H9 (cell line): ENCODE data around the gene BARX2. TPM values are rescaled to one million over a fixed set of nuclear protein-coding genes. Genes with fewer than 3 reads are reported as not detected.

Source experiments
- DNase-seq: peaks from one replicate; pipeline ENCODE4 v3.0.0-alpha.2; 2017
- H2AFZ ChIP-seq: one replicate; pipeline ENCODE4 v1.6.1; 2013; ENCODE audit warnings: mild to moderate bottlenecking, low read length, control low read depth, moderate library complexity
- H2AK5ac ChIP-seq: 2 replicates; pipeline ENCODE4 v1.6.1; 2013; ENCODE audit warnings: low read length, control low read depth, mixed read lengths; ENCODE audit not compliant: insufficient read length
- H2BK120ac ChIP-seq: one replicate; pipeline ENCODE4 v1.6.1; 2013; ENCODE audit warnings: low read depth, mild to moderate bottlenecking, low read length, control low read depth, inconsistent platforms; ENCODE audit not compliant: poor library complexity, severe bottlenecking
- H2BK12ac ChIP-seq: 2 replicates; pipeline ENCODE4 v1.6.1; 2013; ENCODE audit warnings: low read length, control low read depth, mixed read lengths, low read depth; ENCODE audit not compliant: insufficient read length
- H2BK15ac ChIP-seq: 2 replicates; pipeline ENCODE4 v1.6.1; 2013; ENCODE audit warnings: low read depth, low read length, control low read depth
- H2BK20ac ChIP-seq: one replicate; pipeline ENCODE4 v1.6.1; 2013; ENCODE audit warnings: low read depth, mild to moderate bottlenecking, low read length, control low read depth, inconsistent platforms; ENCODE audit not compliant: poor library complexity, severe bottlenecking
- H2BK5ac ChIP-seq: 2 replicates; pipeline ENCODE4 v1.6.1; 2013; ENCODE audit warnings: low read length, control low read depth, mixed read lengths; ENCODE audit not compliant: insufficient read length
- H3K14ac ChIP-seq: 2 replicates; pipeline ENCODE4 v1.6.1; 2013; ENCODE audit warnings: low read length, control low read depth; ENCODE audit not compliant: insufficient read depth
- H3K18ac ChIP-seq: 2 replicates; pipeline ENCODE4 v1.6.1; 2013; ENCODE audit warnings: low read depth, mild to moderate bottlenecking, mixed read lengths, low read length, control low read depth; ENCODE audit not compliant: insufficient read length
- H3K23ac ChIP-seq: 2 replicates; pipeline ENCODE4 v1.6.1; 2013; ENCODE audit warnings: low read length, control low read depth, mixed read lengths, low read depth; ENCODE audit not compliant: insufficient read length
- H3K23me2 ChIP-seq: 2 replicates; pipeline ENCODE4 v1.6.1; 2013; ENCODE audit warnings: low read depth, mild to moderate bottlenecking, mixed read lengths, low read length, control low read depth; ENCODE audit not compliant: insufficient read length, poor library complexity, severe bottlenecking
- H3K27ac ChIP-seq: 2 replicates; pipeline ENCODE4 v1.5.1; 2013; ENCODE audit warnings: low read length, control low read depth, mixed read lengths, low read depth; ENCODE audit not compliant: insufficient read length
- H3K27me3 ChIP-seq: 2 replicates; pipeline ENCODE4 v1.6.1; 2013; ENCODE audit warnings: low read length, control low read depth, inconsistent platforms; ENCODE audit not compliant: insufficient read depth
- H3K4ac ChIP-seq: 2 replicates; pipeline ENCODE4 v1.6.1; 2013; ENCODE audit warnings: low read depth, mild to moderate bottlenecking, control low read depth, inconsistent platforms, low read length, moderate library complexity
- H3K4me1 ChIP-seq: 2 replicates; pipeline ENCODE4 v1.6.1; 2013; ENCODE audit warnings: low read length, control low read depth, inconsistent platforms; ENCODE audit not compliant: insufficient read depth
- H3K4me2 ChIP-seq: 2 replicates; pipeline ENCODE4 v1.6.1; 2013; ENCODE audit warnings: low read length, control low read depth, mixed read lengths; ENCODE audit not compliant: insufficient read length, insufficient read depth
- H3K56ac ChIP-seq: 2 replicates; pipeline ENCODE4 v1.6.1; 2013; ENCODE audit warnings: low read depth, mild to moderate bottlenecking, mixed read lengths, low read length, control low read depth; ENCODE audit not compliant: insufficient read length
- H3K79me1 ChIP-seq: 2 replicates; pipeline ENCODE4 v1.6.1; 2013; ENCODE audit warnings: low read depth, mild to moderate bottlenecking, moderate library complexity, low read length, control low read depth, inconsistent platforms; ENCODE audit not compliant: insufficient read depth, poor library complexity, severe bottlenecking
- H3K79me2 ChIP-seq: 2 replicates; pipeline ENCODE4 v1.6.1; 2013; ENCODE audit warnings: low read length, control low read depth, inconsistent platforms; ENCODE audit not compliant: insufficient read depth
- H3K9ac ChIP-seq: 2 replicates; pipeline ENCODE4 v1.6.1; 2013; ENCODE audit warnings: low read length, control low read depth, mixed read lengths; ENCODE audit not compliant: insufficient read length; ENCODE audit errors: extremely low read depth
- H3K9me3 ChIP-seq: one replicate; pipeline ENCODE4 v1.6.1; 2013; ENCODE audit warnings: low read depth, low read length, inconsistent platforms; ENCODE audit not compliant: control insufficient read depth
- H3T11ph ChIP-seq: one replicate; pipeline ENCODE4 v1.6.1; 2013; ENCODE audit warnings: mild to moderate bottlenecking, low read length, control low read depth, inconsistent platforms
- H4K20me1 ChIP-seq: one replicate; pipeline ENCODE4 v1.6.1; 2013; ENCODE audit not compliant: control insufficient read depth, insufficient read length, insufficient read depth
- H4K5ac ChIP-seq: 2 replicates; pipeline ENCODE4 v1.6.1; 2013; ENCODE audit warnings: low read depth, mild to moderate bottlenecking, mixed read lengths, low read length, control low read depth; ENCODE audit not compliant: insufficient read length
- H4K8ac ChIP-seq: replicated peaks from 2 replicates; pipeline ENCODE4 v1.6.1; 2013; ENCODE audit warnings: low read length, control low read depth, mixed read lengths, low read depth; ENCODE audit not compliant: insufficient read length
- H4K91ac ChIP-seq: 2 replicates; pipeline ENCODE4 v1.6.1; 2013; ENCODE audit warnings: low read depth, mild to moderate bottlenecking, moderate library complexity, mixed read lengths, low read length, control low read depth; ENCODE audit not compliant: insufficient read length
- H3K27ac Mint-ChIP-seq, 3 experiments: 2 replicates in 2 of 3; 3 replicates in 1 of 3; pipeline ENCODE4 v1.8.0; 2020 to 2021; ENCODE audit warnings: mixed read lengths in 3 of 3, mild to moderate bottlenecking in 1 of 3, moderate library complexity in 1 of 3
- H3K27me3 Mint-ChIP-seq: 2 replicates; pipeline ENCODE4 v1.8.0; 2021; ENCODE audit warnings: low read depth, mild to moderate bottlenecking, moderate library complexity, mixed read lengths
- H3K36me3 Mint-ChIP-seq, 3 experiments: 2 replicates in 2 of 3; 3 replicates in 1 of 3; pipeline ENCODE4 v1.8.0; 2020 to 2021; ENCODE audit warnings: low read depth in 3 of 3, mixed read lengths in 3 of 3; ENCODE audit not compliant: insufficient read depth in 1 of 3
- H3K4me1 Mint-ChIP-seq, 2 experiments: 2 replicates each; pipeline ENCODE4 v1.8.0; 2020; ENCODE audit warnings: mixed read lengths in 2 of 2
- H3K4me3 Mint-ChIP-seq, 2 experiments: 2 replicates in 1 of 2; 3 replicates in 1 of 2; pipeline ENCODE4 v1.8.0; 2020 to 2021; ENCODE audit warnings: mild to moderate bottlenecking in 2 of 2, mixed read lengths in 2 of 2, moderate library complexity in 1 of 2
- H3K9me3 Mint-ChIP-seq, 2 experiments: 2 replicates in 1 of 2; 3 replicates in 1 of 2; pipeline ENCODE4 v1.8.0; 2020; ENCODE audit warnings: mild to moderate bottlenecking in 2 of 2, mixed read lengths in 2 of 2, moderate library complexity in 1 of 2
- CTCF ChIP-seq: fragments of 200-600 bp; sonication (generic); conservative IDR thresholded peaks from 3 replicates; pipeline ENCODE4 v1.8.0; 2021; ENCODE audit warnings: antibody characterized with exemption, mild to moderate bottlenecking
- WGBS: extraction: QIAGEN DNeasy Blood & Tissue Kit; methylation state at CpG from one replicate; pipeline ENCODE4 v1.1.7; 2013; ENCODE audit warnings: missing lambda C conversion rate, low lambda C conversion rate, mixed read lengths; ENCODE audit not compliant: insufficient read length; ENCODE audit errors: extremely low coverage; 5-methylcytosine and 5-hydroxymethylcytosine counted together
- total RNA-seq: library from RNA; stranded (reverse); gene quantifications from 2 replicates; pipeline ENCODE4 v1.2.1, GENCODE V29; 2021

Gene BARX2
- total RNA-seq, 1 experiment from 2014 or later, result not detected

DNA sequence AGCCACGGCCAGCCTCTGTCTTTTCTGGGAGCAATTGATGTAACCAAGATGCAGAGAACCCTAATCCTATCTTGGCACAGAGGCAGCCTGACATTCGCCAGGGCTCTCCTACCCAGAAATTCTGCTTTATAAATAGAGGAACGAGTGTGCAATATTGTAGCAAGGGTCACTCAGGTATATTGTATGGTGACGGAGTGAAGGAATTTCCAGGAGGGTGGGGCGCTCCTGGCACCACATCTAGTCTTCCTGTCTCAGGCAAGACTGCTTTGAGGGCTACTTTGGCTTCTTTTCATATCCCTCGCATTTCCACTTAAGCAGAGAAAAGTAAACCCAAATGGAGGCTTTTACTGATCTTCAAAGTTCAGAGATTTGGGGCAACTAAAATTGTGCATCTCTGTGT lies 114.4 kb downstream of the BARX2 start:
- no peak for DNase-seq
- Histone ChIP-seq H3K9me3 (no peaks in the 10 kb centered on the region), H3T11ph (no peak overlapping the region), H3K4me2 (no peak overlapping the region), H3K79me1 (no peaks in the 10 kb centered on the region), H2BK15ac (no peak overlapping the region), H3K27ac (no peak overlapping the region), H2BK5ac (no peak overlapping the region), H3K9ac (no peak overlapping the region), H4K20me1 (no peaks in the 10 kb centered on the region), H4K5ac (no peak overlapping the region), H2BK20ac (no peak overlapping the region), H4K8ac (no peak overlapping the region), H3K14ac (no peak overlapping the region), H2AK5ac (no peak overlapping the region), H2AFZ (no peak overlapping the region), H3K27me3 (no peaks in the 10 kb centered on the region), H3K23me2 (no peaks in the 10 kb centered on the region), H3K79me2 (no peaks in the 10 kb centered on the region), H3K56ac (no peak overlapping the region), H3K23ac (no peak overlapping the region), H3K4ac (no peak overlapping the region), H2BK120ac (no peak overlapping the region), H3K4me1 (no peaks in the 10 kb centered on the region), H2BK12ac (no peak overlapping the region), H4K91ac (no peak overlapping the region), H3K18ac (no peak overlapping the region)
- H3K27me3 Mint-ChIP-seq, result peaks cover 55% of the 10 kb centered on the region
- H3K4me3 Mint-ChIP-seq, result no peak overlapping the region
- no peak for TF ChIP-seq CTCF
- peaks cover 10 to 15% of the 10 kb centered on the region in 2 experiments for H3K9me3 Mint-ChIP-seq
- no peak overlapping the region for H3K27ac Mint-ChIP-seq
- no peaks in the 10 kb centered on the region; a peak in 2 of 7 replicates for H3K36me3 Mint-ChIP-seq
- no CpG with 5 or more reads among the region's 6 CpGs for WGBS
- peaks cover 0 to 8% of the 10 kb centered on the region in 2 experiments; a peak in 3 of 4 replicates for H3K4me1 Mint-ChIP-seq
